GM18909 (cell line): ENCODE measurements around the gene FLT1.

ENCODE experiments used
- ATAC-seq: cut with Tn5 transposase; IDR thresholded peaks from one replicate; pipeline ENCODE4 v1.9.1; 2021; ENCODE audit warnings: mild to moderate bottlenecking; ENCODE audit not compliant: unreplicated experiment, poor library complexity

The FLT1 gene

DNA sequence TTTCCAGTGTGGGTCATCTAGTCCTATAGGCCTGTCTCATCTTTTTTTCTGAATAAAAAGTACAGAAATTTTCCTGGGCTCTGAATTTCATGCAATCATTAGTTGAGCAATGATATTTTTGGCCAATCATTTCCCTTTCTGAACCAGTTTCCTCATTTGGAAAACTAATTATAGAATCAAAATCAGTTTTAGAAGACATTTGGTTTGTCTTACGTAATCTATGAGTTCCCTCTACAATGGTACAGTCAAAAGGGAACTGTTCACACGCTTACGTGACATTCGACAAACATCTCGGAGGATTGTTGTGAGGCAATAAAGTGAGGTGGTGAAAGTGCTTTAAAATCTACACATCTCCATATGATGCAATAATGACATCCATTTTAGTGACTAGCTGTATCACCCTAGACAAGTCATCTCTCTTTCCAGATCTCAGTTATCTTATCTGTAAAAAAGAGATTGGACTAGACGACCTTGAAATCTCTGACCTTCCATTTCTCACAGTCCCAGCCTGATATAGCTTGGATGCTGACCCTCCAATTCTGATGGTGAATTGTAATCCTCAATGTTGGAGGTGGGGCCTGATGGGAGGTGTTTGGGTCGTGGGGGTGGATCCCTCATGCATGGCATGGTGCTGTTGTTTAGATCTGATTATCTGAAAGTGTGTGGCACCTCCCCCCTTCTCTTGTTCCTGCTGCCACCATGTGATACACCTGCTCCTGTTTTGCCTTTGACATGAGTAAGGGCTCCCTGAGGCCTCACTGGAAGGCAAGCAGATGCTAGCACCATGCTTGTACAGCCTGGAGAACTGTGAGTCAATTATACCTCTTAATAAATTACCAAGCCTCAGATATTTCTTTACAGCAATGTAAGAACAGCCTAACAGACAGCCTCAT lies 26.7 kb downstream of the FLT1 start:
- ATAC-seq = no peak

DNA sequence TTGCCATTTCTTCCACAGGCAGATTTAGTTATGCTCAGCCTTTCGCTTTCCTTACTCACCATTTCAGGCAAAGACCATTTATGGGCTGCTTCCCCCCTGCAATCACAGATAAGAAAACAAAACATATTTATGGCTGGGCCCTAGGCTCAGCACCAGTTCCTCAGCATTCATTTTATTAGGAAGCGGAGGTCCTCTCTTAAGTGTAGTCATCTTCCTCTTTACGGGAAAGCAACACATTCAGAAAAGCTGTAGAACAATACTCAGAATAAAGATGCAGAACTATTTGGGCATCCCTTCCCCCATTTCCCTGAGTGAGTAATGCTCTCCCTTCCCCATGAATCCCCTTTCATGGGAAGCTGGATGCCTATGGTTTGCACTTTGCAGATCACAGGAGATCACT lies 27.9 kb downstream of the FLT1 start:
- ATAC-seq = no peak

DNA sequence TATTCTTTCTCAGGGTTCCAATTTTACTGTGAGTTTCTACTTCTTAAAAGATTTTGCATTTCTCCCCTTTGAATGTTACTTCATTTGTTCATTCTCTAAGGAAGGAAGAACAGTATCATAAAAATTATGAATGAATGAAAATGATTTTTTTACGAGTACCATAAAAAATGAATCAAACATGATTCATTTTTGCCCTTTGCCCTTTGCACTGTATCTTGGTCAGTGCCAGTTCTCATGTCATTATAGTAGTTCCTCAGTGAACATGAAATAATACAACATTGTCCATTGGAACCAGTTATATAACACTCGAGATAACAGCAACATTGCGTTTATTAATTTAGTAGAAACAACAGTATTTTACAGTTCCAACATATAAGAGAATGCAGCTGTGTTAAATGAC lies 28.8 kb downstream of the FLT1 start:
- no peak for ATAC-seq

DNA sequence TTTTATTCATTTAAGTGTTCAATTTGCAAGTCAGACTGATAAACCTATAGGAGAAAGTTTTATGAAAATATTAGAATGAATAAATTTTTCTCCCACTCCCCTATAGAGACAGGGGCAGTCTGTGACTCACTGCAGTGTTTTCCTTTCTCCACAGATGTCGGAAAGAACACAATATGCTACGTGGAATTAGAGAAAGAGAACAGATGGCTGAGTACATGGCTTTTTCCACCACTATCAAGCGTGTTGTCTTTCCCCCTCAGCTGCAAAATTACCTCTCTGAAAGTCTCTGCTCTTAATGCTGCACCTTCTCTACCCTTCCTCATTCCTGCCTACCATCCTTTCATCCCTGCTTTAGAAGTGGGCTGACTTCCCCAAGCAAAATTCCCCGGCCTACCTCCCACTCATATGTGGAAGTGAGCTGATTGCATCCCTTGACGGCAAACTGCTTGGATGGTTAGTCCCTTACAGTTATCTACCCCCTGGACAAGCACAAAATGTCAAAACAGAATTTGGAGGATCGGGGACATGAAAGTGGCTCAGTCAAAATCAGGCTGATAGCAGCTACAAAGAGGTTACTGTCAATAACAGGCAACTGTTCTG lies 30.0 kb downstream of the FLT1 start:
- no peak for ATAC-seq

DNA sequence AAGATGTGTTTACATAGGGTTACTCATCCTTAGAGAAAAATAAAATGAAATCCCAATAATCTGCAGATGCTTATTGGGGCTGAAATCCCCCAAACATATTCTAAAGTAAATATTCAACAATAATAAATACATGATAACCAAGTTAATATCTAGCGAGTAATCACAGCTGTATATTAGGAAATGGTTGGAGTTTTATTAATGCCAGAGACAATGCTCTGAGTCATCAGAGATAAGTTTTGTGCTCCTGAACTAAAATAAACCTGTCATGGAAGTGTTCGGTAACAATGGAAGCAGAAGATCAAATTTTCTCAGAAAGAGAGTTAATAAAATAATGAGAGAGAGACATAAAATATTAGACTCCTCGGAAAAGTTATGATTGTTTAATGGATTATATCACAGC lies 31.4 kb downstream of the FLT1 start:
- ATAC-seq = no peak

DNA sequence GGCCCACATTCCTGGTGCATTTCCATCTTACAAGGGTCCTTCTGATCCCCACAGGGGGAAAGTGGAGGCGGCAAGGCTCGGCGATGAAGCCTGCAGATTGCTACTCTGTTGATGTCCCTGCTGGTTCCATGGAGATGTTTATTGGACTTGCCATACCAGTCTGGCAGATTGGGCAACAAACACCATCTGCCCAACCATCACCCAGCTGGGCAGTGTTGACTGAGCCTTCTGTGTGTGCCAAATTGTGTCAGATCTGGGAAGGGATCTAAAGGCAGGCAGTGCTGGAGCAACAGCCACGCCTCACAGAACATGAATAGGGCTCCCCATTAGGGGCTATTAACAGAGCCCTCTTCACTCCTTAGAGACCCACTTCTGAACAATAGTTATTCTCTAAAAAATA lies 35.0 kb downstream of the FLT1 start:
- ATAC-seq = no peak

DNA sequence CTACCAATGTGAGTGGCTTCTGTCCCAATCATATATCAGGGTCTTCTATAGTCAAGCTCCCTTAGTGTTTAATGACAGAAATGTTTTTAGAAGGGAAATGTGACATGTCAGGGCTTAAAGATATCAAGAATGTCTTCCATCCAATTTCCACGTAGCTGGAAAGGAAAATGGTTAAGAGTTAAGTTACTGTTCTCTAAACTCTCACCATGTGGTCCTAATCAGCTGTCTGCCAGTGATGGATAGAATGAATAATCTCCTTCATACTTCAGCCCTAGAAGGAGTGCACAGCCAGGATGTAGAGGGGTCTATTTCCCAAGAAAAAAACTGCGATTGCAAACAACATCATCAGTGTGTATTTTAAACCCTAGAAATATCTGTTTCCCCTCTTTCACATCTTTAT lies 36.3 kb downstream of the FLT1 start:
- ATAC-seq = no peak

DNA sequence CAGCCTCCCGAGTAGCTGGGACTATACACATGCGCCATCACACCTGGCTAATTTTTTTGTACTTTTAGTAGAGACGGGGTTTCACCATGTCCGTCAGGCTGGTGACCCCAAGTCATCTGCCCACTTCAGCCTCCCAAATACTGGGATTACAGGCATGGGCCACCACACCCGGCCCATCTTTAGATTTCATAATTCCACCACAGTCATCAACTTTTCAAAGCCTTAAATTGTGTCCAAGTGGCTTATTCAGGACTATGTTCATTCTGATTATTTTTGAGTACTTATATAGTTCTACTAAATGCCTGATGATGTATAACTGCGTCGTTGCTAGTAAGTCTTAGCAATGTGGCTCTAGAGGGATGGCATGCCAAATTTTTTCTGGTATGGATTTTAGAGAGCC lies 36.9 kb downstream of the FLT1 start:
- ATAC-seq = no peak

DNA sequence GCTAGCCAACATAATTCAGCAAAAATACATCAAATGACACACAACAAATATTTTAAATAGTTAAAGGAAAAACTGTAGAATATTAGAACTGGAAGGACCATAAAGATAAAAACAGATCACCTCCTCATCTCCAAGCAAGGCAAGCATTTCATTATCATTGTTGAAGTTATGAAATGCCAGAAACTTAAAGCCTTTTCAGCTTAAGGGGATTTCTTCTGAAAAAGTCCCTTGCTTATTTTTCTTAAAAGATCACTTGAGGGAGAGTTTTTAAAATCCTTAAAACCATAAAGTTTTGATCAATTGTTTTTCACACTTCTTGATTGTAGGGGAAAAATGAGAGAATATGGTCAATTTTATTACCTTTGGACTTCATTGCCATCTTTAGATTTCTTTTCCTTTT lies 37.4 kb downstream of the FLT1 start:
- no peak for ATAC-seq

DNA sequence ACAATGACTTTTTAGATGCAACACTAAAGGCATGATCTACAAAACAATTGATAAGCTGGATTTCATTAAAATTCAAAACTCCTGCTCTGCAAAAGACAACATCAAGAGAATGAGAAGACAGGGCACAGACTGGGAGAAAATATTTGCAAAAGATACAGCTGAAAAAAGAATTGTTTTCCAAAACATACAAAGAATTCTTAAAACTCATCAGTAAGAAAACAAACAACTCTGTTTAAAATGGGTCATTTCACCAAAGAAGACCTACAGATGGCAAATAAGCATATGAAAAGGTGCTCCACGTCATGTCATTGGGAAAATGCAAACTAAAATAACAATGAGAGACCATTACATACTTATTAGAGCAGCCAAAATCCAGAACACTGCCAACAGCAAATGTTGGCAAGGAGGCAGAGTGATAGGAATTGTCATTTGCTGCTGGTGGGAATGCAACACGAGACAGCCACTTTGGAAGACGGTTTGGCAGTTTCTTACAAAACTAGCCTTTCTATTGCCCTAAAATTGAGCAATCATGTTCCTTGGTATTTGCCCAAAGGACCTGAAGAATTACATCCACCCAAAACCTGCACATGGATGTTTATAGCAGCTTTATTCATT lies 39.2 kb downstream of the FLT1 start:
- ATAC-seq = no peak

DNA sequence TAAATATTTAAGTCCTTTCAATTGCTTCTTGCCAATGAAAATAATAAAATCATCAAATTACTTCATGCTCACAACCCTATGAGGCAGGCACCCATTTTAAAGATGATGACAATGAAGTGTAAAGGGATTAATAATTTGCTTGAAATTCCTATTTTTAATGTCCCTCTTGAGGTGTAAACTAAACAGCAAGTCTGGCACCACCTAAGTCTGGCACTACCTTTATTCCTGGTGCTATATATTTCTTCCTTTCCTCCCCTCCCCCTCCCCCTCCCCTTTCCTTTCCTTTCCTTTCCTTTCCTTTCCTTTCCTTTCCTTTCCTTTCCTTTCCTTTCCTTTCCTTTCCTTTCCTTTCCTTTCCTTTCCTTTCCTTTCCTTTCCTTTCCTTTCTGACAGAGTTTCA lies 42.2 kb downstream of the FLT1 start:
- no peak for ATAC-seq

DNA sequence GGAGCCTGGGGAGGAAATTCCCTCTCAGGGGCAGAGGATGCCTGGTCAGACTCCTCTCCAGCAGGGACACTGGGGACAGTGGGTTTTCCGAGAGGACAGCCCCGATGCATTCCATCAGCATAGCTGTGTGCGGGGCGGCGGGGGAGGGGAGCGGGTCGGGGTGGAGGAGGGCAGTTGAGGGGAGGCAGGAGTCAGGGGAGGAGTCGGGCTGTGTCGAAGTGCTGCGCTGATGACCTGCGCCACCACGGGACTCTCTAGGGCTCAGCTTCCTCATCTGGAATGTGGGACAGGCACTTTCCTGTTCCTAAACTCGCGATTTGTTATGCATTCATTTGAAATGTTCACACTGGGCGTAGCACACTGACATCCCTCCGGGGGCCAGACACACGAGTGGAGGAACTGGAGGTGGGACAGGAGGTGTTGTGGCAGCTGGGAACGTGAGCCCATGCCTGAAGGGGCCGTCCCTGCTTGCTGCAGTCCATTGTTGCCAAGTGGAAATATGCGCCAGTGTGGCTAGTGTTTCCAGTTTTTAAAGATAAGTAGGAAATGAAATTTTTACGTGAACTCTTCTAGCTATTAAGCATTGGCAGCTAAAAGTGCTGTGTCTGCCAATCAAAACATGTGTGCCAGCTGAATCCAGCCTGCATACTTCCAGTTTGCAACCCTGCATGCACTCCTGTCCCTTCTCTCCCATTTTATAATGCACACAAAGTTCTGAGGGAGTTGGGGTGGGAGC lies 43.3 kb downstream of the FLT1 start:
- ATAC-seq = no peak

DNA sequence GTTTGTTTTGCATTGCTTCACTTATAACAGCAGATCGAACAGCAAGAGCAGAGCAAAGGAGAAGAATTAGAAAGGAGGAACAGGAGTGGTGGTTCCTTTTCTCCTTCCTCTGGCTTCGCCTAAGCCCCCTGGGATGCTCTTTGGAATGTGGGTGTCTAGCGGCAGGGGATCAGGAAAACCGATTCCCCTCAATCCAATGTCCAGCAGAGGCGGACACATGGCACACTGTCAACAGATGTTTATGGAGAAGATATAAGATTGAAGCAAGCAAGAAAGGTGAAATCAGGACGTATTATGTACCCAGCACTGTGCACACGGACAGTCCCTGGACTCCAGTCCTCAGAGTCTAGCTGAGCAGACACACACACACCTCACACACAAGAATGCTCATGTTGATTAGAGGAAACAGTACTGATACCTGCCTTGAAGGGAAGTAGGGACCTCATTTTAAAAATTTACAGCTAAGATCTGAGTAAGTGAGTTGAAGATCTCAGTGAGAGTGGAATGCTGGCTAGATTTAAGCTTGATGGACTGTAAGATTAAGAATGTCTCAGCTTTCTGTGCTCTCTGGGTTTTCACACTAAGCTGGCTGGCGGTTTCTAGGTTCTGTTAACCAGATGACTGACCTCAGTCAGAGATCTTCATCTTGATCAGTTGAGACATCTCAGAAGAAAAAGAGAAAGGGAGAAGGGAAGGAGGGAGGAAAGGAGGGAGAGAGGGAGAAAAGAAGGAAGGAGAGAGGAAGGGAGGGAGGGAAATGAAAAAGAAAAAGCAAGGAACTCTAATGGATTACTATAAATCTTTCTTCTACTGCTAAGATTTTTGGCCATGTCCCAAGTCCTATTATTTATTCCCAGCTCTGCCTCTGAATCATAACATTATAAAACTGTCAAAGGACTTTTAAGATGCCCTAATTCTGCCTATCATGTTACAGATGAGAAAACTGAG lies 44.8 kb downstream of the FLT1 start:
- no peak for ATAC-seq

DNA sequence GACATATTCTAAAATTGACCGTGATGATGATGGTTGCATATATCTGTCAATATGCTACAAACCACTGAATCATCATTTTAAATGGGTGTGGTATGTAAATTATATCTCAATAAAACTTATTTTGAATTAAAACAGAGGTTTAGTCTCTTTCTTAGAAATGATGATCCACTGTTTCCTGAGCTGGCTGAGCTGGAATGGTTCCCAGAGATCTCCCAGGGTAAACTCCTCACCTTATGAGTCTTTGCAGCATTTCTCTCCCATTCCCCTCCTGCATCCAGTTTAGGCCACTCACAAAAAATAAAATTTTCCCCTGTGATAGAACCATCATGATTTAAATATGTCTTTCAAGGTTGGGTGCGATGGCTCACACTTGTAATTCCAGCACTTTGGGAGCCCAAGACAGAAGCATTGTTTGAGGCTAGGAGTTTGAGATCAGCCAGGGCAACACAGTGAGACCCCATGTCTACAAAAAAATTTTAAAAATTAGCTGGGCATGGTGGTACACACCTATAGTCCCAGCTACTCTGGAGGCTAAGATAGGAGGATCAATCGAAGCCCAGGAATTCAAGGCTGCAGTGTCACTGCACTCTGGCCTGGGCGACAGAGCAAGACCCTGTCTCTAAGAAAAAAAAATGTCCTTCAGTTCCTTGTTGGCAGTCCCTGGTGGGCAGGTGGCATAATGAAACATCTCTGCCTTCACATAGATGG lies 46.1 kb downstream of the FLT1 start:
- ATAC-seq = no peak

DNA sequence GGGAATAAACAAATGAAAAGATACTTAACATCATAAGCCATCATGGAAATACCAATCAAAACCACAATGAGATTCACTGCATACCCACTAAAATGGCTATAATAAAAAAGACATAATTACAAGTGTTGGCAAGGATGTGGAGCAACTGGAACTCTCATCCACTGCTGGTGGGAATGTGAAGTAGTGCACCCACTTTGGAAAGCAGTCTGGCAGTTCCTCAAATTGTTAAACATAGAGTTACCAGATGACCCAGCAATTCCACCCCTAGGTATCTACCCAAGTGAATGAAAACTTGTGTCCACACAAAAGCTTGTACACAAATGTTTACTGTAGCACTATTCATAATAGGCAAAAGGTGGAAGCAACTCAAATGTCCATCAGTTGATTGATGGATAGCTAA lies 46.9 kb downstream of the FLT1 start:
- ATAC-seq = no peak

DNA sequence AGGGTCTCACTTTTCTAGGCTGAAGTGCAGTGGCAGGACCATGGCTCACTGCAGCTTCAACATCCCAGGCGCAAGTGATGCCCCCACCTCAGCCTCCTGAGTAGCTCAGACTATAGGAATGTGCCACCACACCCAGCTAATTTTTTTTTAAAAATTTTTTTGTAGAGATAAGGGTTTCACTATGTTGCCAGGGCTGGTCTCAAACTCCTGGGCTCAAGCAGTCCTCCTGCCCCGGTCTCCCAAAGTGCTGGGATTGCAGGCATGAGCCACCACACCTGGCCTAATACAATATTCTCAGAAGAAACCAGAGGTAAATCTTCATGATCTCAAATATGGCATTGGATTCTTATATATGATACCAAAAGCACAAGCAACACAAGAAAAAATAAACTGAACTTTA lies 47.7 kb downstream of the FLT1 start:
- ATAC-seq = no peak

DNA sequence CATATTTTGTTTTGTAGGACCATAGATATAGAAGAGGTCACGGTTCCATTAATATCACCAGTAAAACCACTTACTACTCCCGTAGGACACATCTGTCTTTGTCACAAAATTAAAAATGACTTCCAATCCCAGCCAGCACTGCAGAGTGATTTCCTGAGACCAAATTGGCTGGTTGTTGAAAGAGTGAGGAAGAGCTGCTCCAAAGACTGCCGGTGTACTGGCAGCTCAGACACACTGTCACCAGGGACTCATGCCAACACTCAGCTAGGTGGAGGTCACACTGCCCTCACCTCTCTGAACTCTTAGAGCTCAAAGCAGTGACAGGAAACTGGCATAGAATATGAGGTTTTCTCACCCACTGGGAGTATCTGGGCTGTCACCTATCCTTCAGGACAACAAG lies 52.1 kb downstream of the FLT1 start:
- ATAC-seq = no peak

DNA sequence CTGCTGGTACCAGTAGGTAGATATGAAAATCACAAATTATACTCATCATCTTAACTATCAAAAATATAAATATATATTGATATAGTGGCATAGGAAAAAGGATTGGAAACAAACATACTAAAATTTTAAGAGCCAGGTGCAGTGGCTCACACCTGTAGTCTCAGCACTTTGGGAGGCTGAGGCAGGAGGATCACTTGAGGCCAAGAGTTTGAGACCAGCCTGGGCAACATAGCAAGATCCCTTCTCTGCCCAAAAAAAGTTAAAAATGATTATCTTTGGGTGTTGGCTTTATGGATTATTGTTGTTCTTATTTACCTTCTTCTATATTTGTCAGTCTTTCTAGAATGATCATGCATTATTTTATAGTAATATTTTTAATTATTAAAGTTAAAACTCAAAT lies 53.4 kb downstream of the FLT1 start:
- no peak for ATAC-seq

DNA sequence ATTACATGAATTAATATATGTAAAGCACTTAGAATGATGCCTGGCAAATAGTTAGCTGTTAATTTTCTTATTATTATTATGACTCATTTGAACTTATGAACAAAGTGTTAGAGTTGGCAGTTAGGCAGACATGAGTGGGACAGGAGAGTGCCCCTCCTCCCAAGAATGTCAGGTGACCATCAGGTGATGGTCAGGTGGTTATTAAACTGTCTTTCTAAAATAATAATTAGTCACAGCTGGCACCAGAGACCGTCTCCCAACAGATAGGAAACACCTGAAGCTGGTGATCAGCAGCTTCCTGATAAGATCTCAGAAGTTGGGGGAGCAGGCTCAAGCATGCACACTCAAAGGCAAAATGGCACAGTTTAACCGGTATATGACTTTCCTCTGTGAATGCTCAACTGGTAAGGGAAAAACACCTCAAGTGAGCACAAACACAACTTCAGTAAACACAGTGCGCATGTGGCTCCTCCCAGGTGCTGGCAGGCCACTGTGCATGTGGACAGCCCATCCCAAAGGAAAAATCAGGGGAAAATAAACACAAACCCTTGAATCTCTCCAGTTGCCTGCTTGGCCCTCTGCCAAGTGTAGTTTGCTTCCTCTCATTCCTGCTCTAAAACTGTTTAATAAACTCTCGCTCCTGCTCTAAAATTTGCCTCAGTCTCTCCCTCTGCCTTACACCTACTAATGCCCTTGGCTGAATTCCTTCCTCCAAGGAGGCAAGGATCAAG lies 54.0 kb downstream of the FLT1 start:
- ATAC-seq = no peak
